Activated CD4-positive, alpha-beta T cell treated with anti-CD3 and anti-CD28 coated beads, Interleukin-2, amount 50 U/mL, for 48 hours (primary cell): ENCODE data around the gene GPR158.

ENCODE experiments used
- DNase-seq, 2 experiments: peaks; one replicate each; pipeline ENCODE4 v3.0.0-alpha.2; 2020

GPR158 gene

GRCh38 chr10:25209618-25210017 lies 34.8 kb downstream of the GPR158 start:
- DNase-seq: no peak

DNA sequence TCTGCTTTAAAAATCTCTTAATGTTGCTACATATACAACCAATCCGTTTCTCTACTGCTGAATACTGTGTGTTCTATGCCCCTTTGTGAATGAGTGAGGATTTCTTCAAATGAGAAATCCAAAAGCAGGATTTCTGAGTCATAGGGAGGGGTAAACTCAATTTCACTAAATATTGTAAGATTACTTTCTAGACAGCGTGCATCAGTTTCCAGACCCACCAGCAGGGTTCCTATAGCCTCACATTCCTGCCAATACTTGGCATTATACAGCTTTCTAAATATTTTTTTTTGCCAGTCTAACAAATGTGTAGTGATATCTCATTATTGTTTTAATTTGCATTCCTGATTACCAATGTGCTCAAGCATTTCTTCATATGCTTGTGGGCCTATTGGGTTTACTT lies 35.5 kb downstream of the GPR158 start:
- DNase-seq: no peak

DNA sequence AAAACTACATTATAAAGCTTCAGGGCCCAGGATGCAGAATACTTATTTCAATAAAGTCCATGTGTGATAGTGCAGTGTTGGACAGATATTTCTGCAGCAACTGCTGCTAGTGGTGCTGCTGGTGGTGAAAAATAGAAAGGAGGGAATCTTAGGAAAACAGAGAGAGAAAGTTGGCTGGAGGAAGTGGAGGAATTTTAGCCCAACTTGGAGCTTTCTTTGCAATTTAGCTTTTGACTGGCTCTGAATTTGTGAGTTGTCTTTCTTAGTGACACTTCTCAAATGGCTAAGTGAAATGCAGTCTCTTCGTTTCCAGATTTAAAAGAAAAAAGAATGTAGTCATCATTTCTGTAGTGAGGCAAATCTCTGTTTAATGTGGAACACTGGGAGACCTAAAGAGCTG lies 45.4 kb downstream of the GPR158 start:
- no peak for DNase-seq

DNA sequence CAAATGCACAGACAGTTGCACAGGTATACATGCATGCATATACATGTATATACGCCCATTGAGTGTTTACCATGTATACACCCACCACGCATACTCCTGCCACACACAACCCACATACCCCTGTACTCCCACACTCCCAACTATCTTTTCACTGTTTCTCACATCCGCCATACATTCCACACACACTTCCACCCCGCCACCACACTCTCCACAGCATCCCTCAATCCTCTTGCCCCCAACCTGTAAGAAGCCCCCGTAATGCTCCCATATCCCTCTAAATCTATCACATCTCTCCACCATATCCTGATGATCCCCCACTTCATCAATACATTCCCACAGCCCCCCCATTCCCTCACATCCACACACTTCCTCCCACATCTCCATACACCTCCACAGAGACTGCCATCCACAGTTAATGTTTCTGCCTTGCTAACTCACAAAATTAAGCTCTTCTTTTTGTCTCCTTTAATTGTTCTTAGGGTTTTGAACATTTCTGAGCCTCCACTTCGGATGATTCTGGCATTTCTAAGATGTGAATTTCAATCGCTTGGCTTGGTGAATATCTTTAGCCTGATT lies 47.4 kb downstream of the GPR158 start:
- DNase-seq: no peak

- DNase-seq: peak in 1 of 2 experiments; percentile 15
Observed at GRCh38 chr10:25226775-25227682, 52.2 kb downstream of the GPR158 start.

DNA sequence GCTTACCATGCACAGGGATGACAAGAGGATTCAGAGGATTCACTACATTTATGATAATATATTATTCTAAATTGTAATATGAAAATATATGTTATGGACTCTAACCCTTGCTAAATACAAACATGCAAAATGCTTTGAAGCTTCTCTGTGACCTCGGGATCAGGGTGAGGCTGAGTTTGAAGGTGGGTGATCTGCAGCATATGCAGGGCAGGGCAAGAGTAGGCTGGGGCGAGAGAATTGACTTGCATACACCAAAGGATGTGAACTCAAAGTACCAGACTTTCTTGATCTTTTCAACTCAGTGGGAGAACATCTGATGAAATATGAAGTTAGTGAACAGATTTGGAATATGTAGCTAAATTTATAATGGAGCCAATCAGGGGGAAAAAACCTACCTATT lies 57.0 kb downstream of the GPR158 start:
- no peak for DNase-seq

DNA sequence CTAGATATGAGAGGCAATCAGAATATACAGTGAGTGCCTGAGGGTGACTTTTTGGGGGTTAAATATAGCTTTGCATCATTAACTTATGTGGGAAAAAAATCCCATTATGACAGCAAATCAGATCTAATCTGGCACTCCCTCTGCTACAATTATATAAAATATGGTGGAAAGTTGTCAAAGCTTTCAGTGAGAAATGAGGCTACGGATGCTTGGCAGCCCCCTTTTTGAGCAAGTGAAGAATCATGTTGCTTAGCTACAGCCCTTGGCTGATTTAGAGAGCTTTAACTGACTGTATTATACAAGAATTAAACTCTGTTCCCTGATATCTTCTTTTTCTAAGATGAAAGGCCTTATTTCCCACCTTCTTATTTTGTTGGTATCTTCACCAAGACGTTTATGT lies 57.4 kb downstream of the GPR158 start:
- DNase-seq: no peak

GRCh38 chr10:25245165-25245564 lies 70.4 kb downstream of the GPR158 start:
- no peak for DNase-seq

GRCh38 chr10:25257646-25258045 lies 82.8 kb downstream of the GPR158 start:
- DNase-seq: no peak

GRCh38 chr10:25261110-25261509 lies 86.3 kb downstream of the GPR158 start:
- DNase-seq: no peak

- no peak for DNase-seq
Observed at GRCh38 chr10:25261558-25261957, 86.8 kb downstream of the GPR158 start.

DNA sequence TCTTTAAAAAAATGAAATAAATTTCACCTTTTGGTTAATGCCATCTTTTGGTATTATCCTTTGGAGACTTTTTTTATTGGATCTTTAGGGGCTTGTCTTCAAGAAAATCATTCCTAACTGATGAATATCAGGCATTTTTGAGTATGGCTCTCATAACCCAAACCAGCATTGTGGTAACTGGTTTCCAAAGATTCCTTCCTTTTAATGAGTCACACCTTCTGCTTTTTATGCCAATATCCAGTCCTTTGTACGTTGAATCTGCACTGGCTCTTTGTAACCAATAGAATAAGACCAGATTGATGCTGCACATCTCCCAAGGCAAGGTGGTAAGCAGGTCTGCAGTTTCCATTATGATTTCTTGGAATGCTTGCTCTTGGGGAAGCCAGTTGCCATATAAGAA lies 89.1 kb downstream of the GPR158 start:
- DNase-seq: no peak

DNA sequence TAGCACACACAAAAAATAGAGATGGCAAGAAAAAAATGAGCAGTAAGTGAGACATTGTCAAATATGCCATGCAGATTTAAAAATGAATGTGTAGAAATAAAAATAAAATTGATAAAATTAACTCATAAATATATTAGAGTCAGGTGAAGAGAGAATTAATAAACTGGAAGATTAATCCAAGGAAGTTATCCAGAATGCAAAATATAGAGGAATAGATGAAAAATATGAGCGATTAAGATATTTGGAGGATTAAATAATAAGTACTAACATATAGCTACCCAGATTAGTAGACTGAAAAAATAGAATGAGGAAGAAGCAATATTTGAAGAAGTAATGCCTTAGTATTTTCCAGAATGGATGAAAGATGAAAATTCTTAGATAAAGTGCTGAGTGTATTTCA lies 103.4 kb downstream of the GPR158 start:
- no peak for DNase-seq

GRCh38 chr10:25280076-25280475 lies 105.3 kb downstream of the GPR158 start:
- DNase-seq: no peak

- no peak for DNase-seq
Observed at GRCh38 chr10:25280573-25280972, 105.8 kb downstream of the GPR158 start.

GRCh38 chr10:25285809-25286208 lies 111.0 kb downstream of the GPR158 start:
- no peak for DNase-seq

GRCh38 chr10:25288181-25288580 lies 113.4 kb downstream of the GPR158 start:
- no peak for DNase-seq

- no peak for DNase-seq
Observed at GRCh38 chr10:25294032-25294926, 119.5 kb downstream of the GPR158 start.

DNA sequence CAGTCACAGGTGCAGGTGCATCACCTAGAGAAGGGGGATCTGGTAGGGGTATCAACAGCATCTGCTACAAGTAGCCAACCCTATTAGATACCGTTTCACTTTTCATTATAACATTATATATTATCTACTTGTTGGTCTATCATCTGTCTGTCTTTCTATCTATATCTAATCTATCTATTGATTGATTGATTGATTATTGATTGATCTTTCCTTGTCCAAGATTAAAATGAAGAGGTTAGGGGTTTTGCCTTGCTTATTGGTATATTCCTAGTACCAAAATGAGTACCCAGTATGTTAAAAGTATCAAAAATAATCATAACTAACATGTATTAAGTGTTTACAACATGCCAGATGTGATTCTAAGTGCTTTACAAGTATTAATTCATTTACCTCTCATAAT lies 121.5 kb downstream of the GPR158 start:
- DNase-seq: no peak

GRCh38 chr10:25297466-25297865 lies 122.7 kb downstream of the GPR158 start:
- no peak for DNase-seq

DNA sequence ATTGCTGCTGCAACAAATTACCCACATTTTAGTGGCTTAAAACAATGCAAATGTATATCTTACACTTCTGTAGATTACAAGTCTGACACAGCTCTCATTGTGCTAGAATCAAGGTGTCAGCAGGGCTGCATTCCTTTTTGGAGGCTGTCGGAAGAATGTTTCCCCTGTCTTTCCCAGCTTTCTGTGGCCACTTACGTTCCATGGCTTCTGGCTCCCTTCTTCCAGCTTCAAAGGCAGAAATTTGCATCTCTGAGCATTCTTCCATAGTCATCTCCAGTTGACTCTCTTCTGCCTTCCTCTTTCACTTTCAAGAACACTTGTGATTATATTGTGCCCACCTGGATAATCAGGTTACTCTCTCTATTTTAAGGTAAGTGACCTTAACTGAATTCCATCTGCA lies 125.3 kb downstream of the GPR158 start:
- no peak for DNase-seq

DNA sequence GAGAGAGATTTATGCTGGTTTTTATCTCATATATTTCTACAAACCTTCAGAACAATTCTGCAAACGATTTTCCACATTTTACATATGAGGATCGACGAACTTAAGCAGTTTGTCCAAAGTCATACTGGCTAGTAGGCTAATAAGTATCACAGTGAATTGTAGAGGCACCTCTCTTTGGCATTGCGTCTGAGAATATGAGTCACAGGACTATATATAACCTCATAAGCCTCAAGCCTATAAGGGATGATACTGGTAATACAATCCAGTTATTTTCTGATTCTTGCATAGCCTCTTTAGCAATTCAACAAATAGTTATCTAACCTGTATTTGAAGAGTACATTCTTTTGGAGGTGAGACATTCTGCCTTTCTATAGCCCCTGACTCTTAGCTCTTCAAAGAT lies 129.8 kb downstream of the GPR158 start:
- no peak for DNase-seq

GRCh38 chr10:25306386-25306785 lies 131.6 kb downstream of the GPR158 start:
- no peak for DNase-seq

DNA sequence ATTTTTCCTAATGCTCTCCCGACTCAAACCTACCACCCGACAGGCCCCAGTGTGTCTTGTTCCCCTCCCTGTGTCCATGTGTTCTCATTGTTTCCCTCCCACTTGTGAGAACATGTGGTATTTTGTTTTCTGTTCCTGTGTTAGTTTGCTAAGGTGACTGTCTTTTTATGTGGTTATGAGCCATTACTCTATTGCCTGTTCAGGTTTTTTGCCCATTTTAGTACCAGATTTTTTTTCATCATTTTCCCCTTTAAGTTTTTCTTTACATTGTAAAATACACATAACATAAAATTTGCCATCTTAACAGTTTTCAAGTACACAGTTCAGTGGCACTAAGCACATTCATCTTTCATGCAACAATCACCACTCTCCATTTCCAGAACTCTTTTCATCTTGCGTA lies 133.5 kb downstream of the GPR158 start:
- no peak for DNase-seq
